HG02884 (cell line): ENCODE measurements around the gene SCLY.

Source experiments
- ATAC-seq: cut with Tn5 transposase; IDR thresholded peaks from one replicate; pipeline ENCODE4 v1.9.1; 2021; ENCODE audit warnings: mild to moderate bottlenecking, moderate library complexity; ENCODE audit not compliant: unreplicated experiment

The SCLY gene

DNA sequence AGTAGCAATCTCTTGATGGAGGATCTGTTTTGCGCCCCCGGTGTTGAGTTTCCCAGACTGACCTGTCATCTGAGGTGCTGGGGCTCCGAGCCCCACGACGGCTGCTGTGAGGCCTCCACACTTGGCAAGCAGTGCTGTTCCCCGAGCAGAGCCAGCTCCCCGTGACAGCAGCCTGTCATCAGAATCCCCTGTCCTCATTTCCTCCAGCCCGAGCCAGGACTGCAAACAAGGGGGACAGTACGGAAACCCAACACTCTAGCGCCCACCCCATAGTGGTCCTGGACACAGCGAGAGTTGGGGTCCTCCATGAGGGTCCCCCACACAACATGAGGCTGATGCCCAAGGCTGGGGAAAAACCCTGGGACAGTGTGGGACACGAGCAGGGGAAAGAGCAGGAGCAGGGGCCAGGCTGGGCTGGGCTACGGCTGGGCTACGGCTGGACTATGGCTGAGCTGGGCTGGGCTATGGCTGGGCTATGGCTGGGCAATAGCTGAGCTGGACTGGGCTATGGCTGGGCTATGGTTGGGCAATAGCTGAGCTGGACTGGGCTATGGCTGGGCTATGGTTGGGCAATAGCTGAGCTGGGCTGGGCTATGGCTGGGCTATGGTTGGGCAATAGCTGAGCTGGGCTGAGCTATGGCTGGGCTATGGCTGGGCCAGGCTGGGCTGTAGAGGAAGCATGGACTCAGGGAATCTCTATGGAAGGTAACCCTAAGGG is 76.2 kb downstream of the SCLY start:
- ATAC-seq, result no peak

GRCh38 chr2:238137885-238138284 is 77.1 kb downstream of the SCLY start:
- no peak for ATAC-seq

DNA sequence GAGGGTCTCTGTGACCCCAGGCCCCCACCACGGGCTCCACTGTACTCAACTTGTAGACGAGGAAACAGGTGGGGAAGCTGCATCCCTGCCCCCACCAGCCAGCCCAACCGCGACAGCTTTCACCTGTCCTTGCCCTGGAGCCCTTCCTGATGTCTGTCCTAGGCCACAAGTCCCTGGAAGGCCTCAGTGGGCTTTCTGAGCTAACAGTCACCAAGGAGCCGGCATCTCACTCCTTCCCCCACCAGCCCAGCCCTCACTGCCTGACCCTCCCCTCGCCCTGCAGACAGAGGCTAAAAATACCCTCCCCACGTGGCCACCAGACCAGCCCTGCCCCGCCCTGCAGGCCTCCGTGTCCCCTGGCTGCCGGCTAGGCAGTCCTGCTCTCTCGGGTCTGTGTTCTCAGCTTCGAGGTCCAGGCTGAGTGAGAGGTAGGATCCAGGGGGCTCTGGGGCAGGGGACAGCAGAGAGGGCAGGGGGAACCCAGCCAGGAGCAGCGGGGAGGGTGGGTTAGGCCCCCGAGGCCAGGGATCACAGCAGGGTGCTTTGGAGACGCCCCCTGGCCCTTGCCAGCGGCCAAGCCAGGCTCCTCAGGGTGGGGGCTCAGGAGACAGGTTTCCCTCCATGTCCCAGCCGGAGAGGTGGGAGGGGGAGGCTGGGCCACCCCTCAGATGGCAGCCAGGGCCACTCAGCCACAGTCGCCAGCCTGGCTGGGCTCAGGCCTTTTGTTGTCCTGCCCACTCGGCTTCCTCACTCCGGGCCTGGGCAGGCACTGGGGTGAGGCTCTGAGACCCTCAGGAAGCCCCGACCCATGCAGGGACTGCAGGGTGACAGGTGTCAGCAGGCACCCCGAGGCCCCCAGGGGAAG is 77.8 kb downstream of the SCLY start, which contains the start of gene KLHL30:
Gene KLHL30 (plus strand): TSS at position 338 of the 865 bp plus-strand sequence. CDS start 2,087 bp downstream, outside the sequence.
- ATAC-seq, result no peak

GRCh38 chr2:238139196-238140039 is 78.6 kb downstream of the SCLY start:
- ATAC-seq, result no peak

GRCh38 chr2:238140040-238140439 is 79.2 kb downstream of the SCLY start:
- ATAC-seq, result no peak

GRCh38 chr2:238140721-238141540 is 80.1 kb downstream of the SCLY start:
- no peak for ATAC-seq

GRCh38 chr2:238141541-238142318 is 80.9 kb downstream of the SCLY start:
- no peak for ATAC-seq

- ATAC-seq, result no peak
Observed at GRCh38 chr2:238142382-238143205, 81.8 kb downstream of the SCLY start.

- ATAC-seq, result no peak
Observed at GRCh38 chr2:238143239-238143951, 82.6 kb downstream of the SCLY start.

DNA sequence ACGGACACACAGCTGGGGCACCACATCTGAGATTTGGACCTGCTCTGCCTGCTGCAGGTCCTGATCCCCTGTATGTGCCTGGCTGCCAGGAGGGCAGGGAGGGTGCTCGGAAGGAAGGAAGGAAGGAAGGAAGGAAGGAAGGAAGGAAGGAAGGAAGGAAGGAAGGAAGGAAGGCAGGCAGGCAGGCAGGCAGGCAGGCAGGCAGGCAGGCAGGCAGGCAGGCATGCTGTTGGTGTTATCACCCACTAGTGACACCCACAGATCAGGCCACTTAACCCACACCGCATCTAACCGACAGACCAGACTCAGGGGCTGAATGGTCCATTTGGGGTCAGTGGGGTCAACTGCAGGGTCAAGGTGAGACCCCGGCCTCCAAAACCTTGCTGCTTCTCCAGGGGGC is 83.5 kb downstream of the SCLY start:
- no peak for ATAC-seq

DNA sequence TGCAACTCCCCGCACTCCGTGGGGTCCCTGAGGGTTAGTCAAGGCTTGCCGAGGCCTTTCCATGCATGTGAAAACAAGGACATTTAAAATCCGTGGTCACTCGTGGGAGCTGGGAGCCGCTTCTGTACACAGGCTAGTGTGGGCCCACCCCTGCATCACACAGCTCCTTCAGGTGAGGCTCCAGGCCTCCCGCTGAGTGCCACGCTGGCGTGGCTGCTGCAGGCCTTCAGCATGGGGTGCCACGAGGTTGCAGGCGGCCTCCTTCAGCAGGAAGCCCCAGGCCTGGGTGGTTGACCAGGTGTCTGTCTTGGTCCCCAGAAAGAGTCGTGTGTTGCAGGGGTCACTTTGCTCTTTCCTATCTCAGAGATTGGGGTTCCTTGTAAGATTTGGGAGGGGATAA is 84.2 kb downstream of the SCLY start:
- no peak for ATAC-seq

- ATAC-seq, result no peak
Observed at GRCh38 chr2:238145851-238146250, 85.0 kb downstream of the SCLY start.

- no peak for ATAC-seq
Observed at GRCh38 chr2:238146884-238147544, 86.2 kb downstream of the SCLY start.

- no peak for ATAC-seq
Observed at GRCh38 chr2:238148981-238149380, 88.2 kb downstream of the SCLY start.
